ENCODE results near the gene ADISSP. TPM values are rescaled to one million over a fixed set of nuclear protein-coding genes. Genes with fewer than 3 reads are reported as not detected.

The ADISSP gene
- total RNA-seq, 1 donor from 2014 or later: 43.2 TPM

GRCh38 chr20:3739054-3739925 lies 28.3 kb downstream of the ADISSP start:
- Histone ChIP-seq H3K4me3 (ENCODE audit: insufficient read depth, low read depth, low read length) (no peak overlapping the region), H3K4me2 (ENCODE audit: low read length) (no peak overlapping the region), H3K36me3 (ENCODE audit: insufficient read depth, low read length) (no peaks in the 10 kb centered on the region), H4K20me1 (ENCODE audit: insufficient read depth, low read length) (no peaks in the 10 kb centered on the region), H3K27ac (ENCODE audit: low read depth, low read length) (no peak overlapping the region), H2AFZ (ENCODE audit: low read depth, low read length) (no peak overlapping the region), H3K79me2 (ENCODE audit: insufficient read depth, low read length) (no peaks in the 10 kb centered on the region), H3K9me3 (ENCODE audit: insufficient read depth, low read depth, low read length) (no peaks in the 10 kb centered on the region), H3K9ac (ENCODE audit: low read length) (no peak overlapping the region), H3K4me1 (ENCODE audit: insufficient read depth, low read length) (no peaks in the 10 kb centered on the region), H3K27me3 (ENCODE audit: insufficient read depth, low read length) (peaks cover 2% of the 10 kb centered on the region)
- TF ChIP-seq EZH2 (IDR thresholded peaks at IDR 0.05; ENCODE audit: insufficient read depth, low read length) (no peak), CTCF (IDR thresholded peaks at IDR 0.05; ENCODE audit: insufficient read depth, low read depth, low read length) (no peak)
- no peak for FAIRE-seq
- H3K9me3 Mint-ChIP-seq (ENCODE audit: unreplicated experiment): no peaks in the 10 kb centered on the region
- H3K27ac Mint-ChIP-seq (ENCODE audit: unreplicated experiment): no peak overlapping the region
- H3K4me3 Mint-ChIP-seq (ENCODE audit: unreplicated experiment): no peak overlapping the region
- no peaks in the 10 kb centered on the region for H3K4me1 Mint-ChIP-seq (ENCODE audit: low read depth, unreplicated experiment)
- no peaks in the 10 kb centered on the region for H3K36me3 Mint-ChIP-seq (ENCODE audit: low read depth, unreplicated experiment)
- H3K27me3 Mint-ChIP-seq (ENCODE audit: low read depth, unreplicated experiment): peaks cover 33% of the 10 kb centered on the region
- no peak for DNase-seq (ENCODE audit: low read depth)

GRCh38 chr20:3738111-3739053 lies 29.2 kb downstream of the ADISSP start:
- Mint-ChIP-seq H3K9me3 (ENCODE audit: unreplicated experiment) (no peaks in the 10 kb centered on the region), H3K27me3 (ENCODE audit: low read depth, unreplicated experiment) (peaks cover 34% of the 10 kb centered on the region), H3K36me3 (ENCODE audit: low read depth, unreplicated experiment) (no peaks in the 10 kb centered on the region), H3K27ac (ENCODE audit: unreplicated experiment) (no peak overlapping the region), H3K4me3 (ENCODE audit: unreplicated experiment) (no peak overlapping the region), H3K4me1 (ENCODE audit: low read depth, unreplicated experiment) (no peaks in the 10 kb centered on the region)
- Histone ChIP-seq H3K9ac (ENCODE audit: low read length) (no peak overlapping the region), H3K4me1 (ENCODE audit: insufficient read depth, low read length) (no peaks in the 10 kb centered on the region), H4K20me1 (ENCODE audit: insufficient read depth, low read length) (no peaks in the 10 kb centered on the region), H3K4me2 (ENCODE audit: low read length) (no peak overlapping the region), H3K9me3 (ENCODE audit: insufficient read depth, low read depth, low read length) (no peaks in the 10 kb centered on the region), H3K36me3 (ENCODE audit: insufficient read depth, low read length) (no peaks in the 10 kb centered on the region), H3K4me3 (ENCODE audit: insufficient read depth, low read depth, low read length) (no peak overlapping the region), H2AFZ (ENCODE audit: low read depth, low read length) (no peak overlapping the region), H3K27me3 (ENCODE audit: insufficient read depth, low read length) (no peaks in the 10 kb centered on the region), H3K79me2 (ENCODE audit: insufficient read depth, low read length) (no peaks in the 10 kb centered on the region), H3K27ac (ENCODE audit: low read depth, low read length) (no peak overlapping the region)
- no peak for FAIRE-seq
- DNase-seq (ENCODE audit: low read depth): no peak
- TF ChIP-seq CTCF (IDR thresholded peaks at IDR 0.05; ENCODE audit: insufficient read depth, low read depth, low read length) (no peak), EZH2 (IDR thresholded peaks at IDR 0.05; ENCODE audit: insufficient read depth, low read length) (no peak)
